ENCODE measurements around the gene DMWD. TPM values are rescaled to one million over a fixed set of nuclear protein-coding genes. Genes with fewer than 3 reads are reported as not detected.

The DMWD gene
- total RNA-seq, 1 donor from 2014 or later: 29.9 TPM

GRCh38 chr19:45786533-45786894 is 6.1 kb downstream of the DMWD start:
- Histone ChIP-seq H3K36me3 (ENCODE audit: control insufficient read depth, insufficient read depth, low read length) (peaks cover 2% of the 10 kb centered on the region), H3K4me3 (ENCODE audit: low read depth, low read length) (no peak overlapping the region)
- TF ChIP-seq CTCF (IDR thresholded peaks at IDR 0.05; ENCODE audit: insufficient read depth, low read length, poor library complexity, severe bottlenecking): no peak

GRCh38 chr19:45785781-45786532 is 6.7 kb downstream of the DMWD start:
- no peak for TF ChIP-seq CTCF (IDR thresholded peaks at IDR 0.05; ENCODE audit: insufficient read depth, low read length, poor library complexity, severe bottlenecking)
- peaks cover 2% of the 10 kb centered on the region for H3K36me3 ChIP-seq (ENCODE audit: control insufficient read depth, insufficient read depth, low read length)
- H3K4me3 ChIP-seq (ENCODE audit: low read depth, low read length): no peak overlapping the region
- H3K27me3 ChIP-seq (ENCODE audit: control insufficient read depth, insufficient read depth, low read length): no peaks in the 10 kb centered on the region
- no peak for DNase-seq (ENCODE audit: low read depth)

More at GRCh38 chr19:45786533-45786894, 6.1 kb downstream of the DMWD start:
- DNase-seq (ENCODE audit: low read depth): no peak
- no peaks in the 10 kb centered on the region for H3K27me3 ChIP-seq (ENCODE audit: control insufficient read depth, insufficient read depth, low read length)

GRCh38 chr19:45785097-45785496 is 7.5 kb downstream of the DMWD start:
- Histone ChIP-seq H3K4me3 (ENCODE audit: low read depth, low read length) (no peak overlapping the region), H3K27me3 (ENCODE audit: control insufficient read depth, insufficient read depth, low read length) (no peaks in the 10 kb centered on the region), H3K36me3 (ENCODE audit: control insufficient read depth, insufficient read depth, low read length) (peaks cover 2% of the 10 kb centered on the region)
- no peak for TF ChIP-seq CTCF (IDR thresholded peaks at IDR 0.05; ENCODE audit: insufficient read depth, low read length, poor library complexity, severe bottlenecking)
- no peak for DNase-seq (ENCODE audit: low read depth)

GRCh38 chr19:45784096-45784495 is 8.5 kb downstream of the DMWD start:
- Histone ChIP-seq H3K36me3 (ENCODE audit: control insufficient read depth, insufficient read depth, low read length) (no peaks in the 10 kb centered on the region), H3K4me3 (ENCODE audit: low read depth, low read length) (no peak overlapping the region), H3K27me3 (ENCODE audit: control insufficient read depth, insufficient read depth, low read length) (no peaks in the 10 kb centered on the region)
- TF ChIP-seq CTCF (IDR thresholded peaks at IDR 0.05; ENCODE audit: insufficient read depth, low read length, poor library complexity, severe bottlenecking): no peak
- DNase-seq (ENCODE audit: low read depth): no peak

GRCh38 chr19:45782820-45783785 is 9.5 kb downstream of the DMWD start:
- H3K27me3 ChIP-seq (ENCODE audit: control insufficient read depth, insufficient read depth, low read length): no peaks in the 10 kb centered on the region
- no peak for DNase-seq (ENCODE audit: low read depth)
- peak; percentile 4 for TF ChIP-seq CTCF (IDR thresholded peaks at IDR 0.05; ENCODE audit: insufficient read depth, low read length, poor library complexity, severe bottlenecking)
- H3K36me3 ChIP-seq (ENCODE audit: control insufficient read depth, insufficient read depth, low read length): no peaks in the 10 kb centered on the region
- H3K4me3 ChIP-seq (ENCODE audit: low read depth, low read length): no peak overlapping the region
